GM08714 (cell line): ENCODE results near the gene HYAL3.
A peak's percentile ranks its signal among the peaks of the same experiment; 100 is the strongest.

Experiments
- H3K4me3 ChIP-seq: fragments of 200-500 bp; sonication (Bioruptor generic); 2 replicates; pipeline ENCODE4 v1.5.1; 2014; ENCODE audit warnings: mild to moderate bottlenecking, low read length, inconsistent platforms
- ZNF274 ChIP-seq: IDR thresholded peaks from 2 replicates; pipeline ENCODE4 v1.6.1; 2012; ENCODE audit warnings: mild to moderate bottlenecking, low read depth, low read length

HYAL3 gene, protein sequence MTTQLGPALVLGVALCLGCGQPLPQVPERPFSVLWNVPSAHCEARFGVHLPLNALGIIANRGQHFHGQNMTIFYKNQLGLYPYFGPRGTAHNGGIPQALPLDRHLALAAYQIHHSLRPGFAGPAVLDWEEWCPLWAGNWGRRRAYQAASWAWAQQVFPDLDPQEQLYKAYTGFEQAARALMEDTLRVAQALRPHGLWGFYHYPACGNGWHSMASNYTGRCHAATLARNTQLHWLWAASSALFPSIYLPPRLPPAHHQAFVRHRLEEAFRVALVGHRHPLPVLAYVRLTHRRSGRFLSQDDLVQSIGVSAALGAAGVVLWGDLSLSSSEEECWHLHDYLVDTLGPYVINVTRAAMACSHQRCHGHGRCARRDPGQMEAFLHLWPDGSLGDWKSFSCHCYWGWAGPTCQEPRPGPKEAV

DNA sequence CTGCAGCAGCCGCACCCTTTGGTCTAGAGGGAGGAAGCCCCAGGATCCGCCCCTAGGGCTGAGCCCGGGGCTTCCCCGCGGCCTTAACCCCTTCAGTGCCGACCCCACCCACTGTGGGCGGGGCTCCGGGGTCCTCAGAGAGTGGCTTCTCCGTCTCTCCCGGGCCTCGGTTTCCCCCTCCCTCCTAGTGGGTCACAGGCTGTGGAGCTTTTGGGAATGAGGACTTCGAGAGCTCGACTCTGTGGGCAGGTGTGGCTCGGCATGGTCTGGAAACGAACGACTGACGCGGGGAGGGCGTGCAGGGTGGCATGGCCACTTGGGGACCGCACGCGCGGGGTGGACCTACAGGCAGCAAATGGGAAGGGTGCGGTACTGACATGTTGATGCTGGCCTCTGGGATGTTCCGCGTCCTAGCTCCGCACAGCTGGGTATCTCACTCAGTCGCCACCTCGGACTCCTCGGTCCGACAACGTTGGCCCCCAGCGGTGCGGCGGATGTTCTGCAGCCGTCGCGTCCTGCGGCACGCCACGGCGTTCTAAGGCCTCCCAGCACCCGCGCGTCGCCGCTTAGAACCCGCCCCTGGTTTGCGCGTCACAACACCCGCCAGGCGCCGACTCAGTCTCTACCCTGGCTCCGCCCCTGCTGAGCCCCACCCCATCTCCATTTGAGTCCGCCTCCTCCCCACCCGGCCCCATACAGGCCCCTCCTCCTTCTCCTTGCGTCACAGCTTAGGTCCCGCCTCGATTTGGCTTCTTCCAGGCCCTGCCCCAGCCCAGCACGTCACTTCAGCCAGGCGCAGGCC, at the start of gene HYAL3, which contains the start of gene NAA80:
Gene HYAL3 (minus strand): TSS at position 570 of the 802 bp plus-strand sequence. CDS start 3,803 bp downstream, outside the sequence.
Gene NAA80 (minus strand): TSS at position 570 of the 802 bp plus-strand sequence. CDS start 1,942 bp downstream, outside the sequence.
- TF ChIP-seq ZNF274: no peak
- H3K4me3 ChIP-seq: peak within 1 kb of the TSS; percentile 69

DNA sequence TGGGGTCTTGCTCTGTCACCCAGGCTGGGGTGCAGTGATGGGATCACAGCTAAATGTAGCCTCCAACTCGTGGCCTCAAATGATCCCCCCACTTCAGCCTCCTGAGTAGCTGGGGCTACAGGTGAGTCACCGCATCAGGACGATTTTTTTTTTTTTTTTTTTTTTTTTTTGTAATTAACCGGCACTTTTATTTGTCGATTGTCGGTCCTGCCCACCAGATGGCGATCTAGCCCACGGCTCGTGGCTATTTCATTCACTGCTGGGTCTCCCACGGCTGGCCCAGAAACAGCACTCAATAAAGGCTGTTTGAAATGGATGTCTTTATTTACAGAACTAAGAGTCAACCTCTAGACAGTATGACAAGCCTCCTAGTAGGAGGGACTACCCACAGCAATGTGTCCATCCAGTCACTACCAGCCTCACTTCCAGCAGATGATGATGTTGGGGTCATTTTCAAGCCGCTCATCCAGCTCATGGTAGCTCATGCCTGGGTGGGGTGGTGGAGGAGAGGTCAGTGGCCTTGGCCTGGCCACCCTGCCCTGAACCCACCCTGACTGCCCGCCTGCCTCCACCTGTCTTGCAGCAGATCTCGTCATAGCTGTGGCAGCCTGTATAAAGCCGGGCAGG, 48.1 kb upstream of the HYAL3 start:
- no peak for TF ChIP-seq ZNF274
- no peak overlapping the region for H3K4me3 ChIP-seq

DNA sequence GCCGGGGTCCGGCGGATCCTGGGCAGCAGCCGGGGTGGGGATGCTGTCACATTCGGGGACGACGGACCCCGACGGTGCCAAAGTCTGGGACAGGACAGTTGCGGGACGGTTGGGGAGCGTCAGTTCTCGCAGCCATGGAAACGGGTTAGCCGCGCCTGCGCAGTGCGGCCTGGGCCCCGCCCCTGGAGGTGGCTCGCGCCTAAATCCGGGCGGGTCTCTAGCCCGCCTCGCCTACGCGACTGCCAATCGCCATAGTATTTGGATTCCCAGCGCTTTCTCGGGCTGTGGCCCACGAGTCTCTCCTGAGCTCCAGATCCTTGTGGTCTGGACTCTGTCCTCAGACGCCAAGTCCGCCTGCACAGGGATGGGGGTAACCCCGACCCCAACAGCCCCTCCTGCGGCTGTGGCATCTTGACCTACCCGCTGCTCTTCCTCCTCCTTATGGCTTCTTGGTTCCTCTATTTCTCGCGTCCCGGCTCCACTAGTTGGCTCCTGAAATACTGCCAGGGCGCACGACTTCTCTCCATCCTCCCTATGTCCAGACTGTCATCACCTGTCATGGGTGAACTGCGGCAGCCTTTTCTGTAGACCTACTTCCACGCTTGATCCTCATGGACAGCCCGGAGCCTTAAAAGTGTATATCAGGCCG, 46.5 kb upstream of the HYAL3 start, which contains the start of gene ZMYND10:
Gene ZMYND10 (minus strand): TSS at position 147 of the 649 bp plus-strand sequence. CDS start 153 bp downstream, outside the sequence.
- H3K4me3 ChIP-seq: peak within 1 kb of the TSS; percentile 26; the same call in 1 of the 2 replicates
- TF ChIP-seq ZNF274: no peak

DNA sequence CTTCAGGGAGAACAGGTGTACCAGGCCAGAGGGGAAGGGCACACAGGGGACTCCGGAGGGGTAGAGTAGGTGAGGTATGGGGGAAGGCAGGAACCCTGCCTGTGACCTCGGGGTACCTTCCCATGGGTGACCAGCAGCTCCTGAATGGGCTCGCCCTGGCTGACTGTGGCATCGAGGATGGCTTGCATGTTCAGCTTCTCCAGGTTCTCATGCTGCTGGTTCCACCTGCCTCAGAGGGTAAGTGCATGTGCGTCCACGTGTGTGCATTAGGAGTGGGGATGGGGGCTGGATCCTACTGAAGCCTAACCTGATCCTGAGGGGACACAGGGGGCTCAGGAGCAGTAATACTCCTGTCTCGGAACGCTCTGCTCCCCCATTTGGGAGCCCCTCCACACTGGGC, 45.8 kb upstream of the HYAL3 start:
- no peak overlapping the region for H3K4me3 ChIP-seq
- no peak for TF ChIP-seq ZNF274

DNA sequence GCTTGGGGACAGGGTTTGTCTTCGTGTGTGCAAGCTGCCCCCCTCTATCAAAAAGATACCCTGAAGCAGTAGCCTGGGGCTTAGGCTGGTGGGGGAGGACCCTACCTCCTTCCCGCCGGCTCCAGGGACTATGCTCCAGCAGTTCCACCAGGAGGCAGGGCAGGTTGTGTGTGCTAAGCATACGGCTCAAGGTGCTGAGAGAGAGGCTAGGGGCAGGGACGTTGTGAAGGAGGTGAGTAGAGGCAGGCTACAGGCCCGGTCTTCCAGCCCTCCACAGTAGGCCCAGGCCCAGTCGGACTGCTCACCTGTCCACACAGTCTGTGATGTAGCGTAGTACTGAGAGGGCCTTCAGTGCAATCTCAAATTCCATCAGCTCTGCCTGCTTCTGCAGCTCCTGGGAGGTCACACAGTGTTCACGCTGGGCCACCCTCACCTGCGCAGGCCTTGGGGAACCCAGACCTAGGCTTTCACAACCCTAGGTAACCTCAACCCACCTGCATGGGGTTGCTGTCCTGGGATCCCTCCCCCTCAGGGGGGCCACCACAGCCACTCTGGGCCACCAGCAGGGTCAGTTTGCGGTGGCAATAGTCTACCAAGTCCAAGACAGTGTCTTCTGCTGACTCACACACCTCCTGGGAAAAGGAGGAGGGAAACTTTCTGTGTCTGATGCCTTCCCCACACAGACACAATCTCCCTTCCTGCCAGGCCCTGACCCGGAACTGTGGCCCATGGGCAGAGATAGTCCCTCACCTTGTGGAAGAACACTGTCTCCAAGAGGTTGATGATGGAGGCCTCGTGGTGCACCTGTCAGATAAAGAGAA, 43.8 kb upstream of the HYAL3 start:
- no peak for TF ChIP-seq ZNF274
- no peak overlapping the region for H3K4me3 ChIP-seq

DNA sequence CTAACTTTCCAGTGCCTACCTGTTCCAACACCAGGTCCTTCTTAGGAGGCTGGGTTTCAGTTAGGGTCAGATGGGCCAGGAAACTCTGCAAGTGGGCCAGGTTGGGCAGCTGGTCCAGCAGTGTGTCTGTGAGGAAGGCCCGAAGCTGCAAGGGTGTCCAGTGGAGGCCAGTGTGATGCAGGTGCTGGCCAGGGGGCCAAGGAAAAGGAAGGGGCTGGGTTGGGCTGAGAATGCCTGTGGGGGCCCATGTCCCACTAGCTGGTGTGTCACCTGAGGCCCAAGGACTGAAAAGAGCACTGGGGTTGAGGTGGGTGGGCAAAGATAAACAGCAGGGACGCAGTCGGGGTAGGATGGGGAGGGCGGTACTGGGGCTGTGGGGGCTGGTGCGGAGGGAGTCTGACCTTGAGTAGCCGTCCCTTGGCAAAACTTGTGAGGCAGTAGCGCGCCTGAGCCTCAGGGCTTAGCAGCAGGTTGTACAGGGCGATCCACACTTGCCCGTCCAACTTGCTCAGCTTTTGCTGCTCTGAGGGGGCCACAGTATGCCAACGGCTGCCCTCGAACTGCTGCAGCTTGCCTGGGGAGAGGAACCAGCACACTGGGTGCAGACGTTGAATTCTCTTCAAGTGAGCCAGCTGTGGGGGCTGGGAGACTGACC, 42.9 kb upstream of the HYAL3 start:
- H3K4me3 ChIP-seq: no peak overlapping the region
- no peak for TF ChIP-seq ZNF274

DNA sequence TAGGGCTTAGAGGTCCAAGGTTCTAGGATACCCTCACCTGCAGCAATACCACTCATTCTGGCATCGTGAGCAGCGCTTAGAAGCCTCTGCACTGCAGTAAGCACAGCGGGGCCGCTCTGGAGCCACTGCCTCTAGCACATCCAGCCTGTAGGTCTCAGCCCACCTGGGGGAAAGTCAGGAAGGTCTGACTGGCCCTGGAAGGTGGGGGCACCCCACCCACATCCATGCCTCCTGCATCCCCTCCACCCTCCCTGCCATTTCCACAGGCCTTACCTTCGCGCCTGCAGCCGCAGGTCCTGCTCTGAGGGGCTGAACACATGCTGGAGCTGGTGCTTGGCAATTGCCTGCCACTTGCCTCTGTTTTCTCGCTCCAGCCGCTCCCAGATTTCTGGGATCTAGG, 42.3 kb upstream of the HYAL3 start:
- peak overlapping the region; percentile 70; the same call in 1 of the 2 replicates for H3K4me3 ChIP-seq
- no peak for TF ChIP-seq ZNF274

DNA sequence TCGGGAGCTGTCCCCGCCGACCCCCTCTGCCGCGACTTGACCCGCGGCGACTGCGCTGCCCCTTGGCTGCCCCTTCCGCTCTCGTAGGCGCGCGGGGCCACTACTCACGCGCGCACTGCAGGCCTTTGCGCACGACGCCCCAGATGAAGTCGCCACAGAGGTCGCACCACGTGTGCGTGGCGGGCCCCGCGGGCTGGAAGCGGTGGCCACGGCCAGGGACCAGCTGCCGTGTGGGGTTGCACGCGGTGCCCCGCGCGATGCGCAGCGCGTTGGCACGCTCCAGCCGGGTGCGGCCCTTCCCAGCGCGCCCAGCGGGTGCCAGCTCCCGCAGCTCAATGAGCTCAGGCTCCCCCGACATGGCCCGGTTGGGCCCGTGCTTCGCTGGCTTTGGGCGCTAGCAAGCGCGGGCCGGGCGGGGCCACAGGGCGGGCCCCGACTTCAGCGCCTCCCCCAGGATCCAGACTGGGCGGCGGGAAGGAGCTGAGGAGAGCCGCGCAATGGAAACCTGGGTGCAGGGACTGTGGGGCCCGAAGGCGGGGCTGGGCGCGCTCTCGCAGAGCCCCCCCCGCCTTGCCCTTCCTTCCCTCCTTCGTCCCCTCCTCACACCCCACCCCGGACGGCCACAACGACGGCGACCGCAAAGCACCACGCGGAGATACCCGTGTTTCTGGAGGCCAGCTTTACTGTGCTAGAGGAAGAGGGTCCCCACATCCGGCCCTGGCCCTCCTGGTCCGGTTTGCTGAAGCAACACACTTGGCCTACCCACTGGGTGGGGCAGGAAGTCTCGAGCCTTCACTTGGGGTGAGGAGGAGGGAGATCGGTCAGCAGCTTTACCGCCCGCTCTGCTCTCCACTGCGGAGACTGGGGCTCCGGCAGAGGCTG, 41.5 kb upstream of the HYAL3 start, which contains the start of gene RASSF1:
Gene RASSF1 (minus strand): TSS at position 389 of the 882 bp plus-strand sequence. CDS start 31 bp downstream, at position 358.
- TF ChIP-seq ZNF274: no peak
- H3K4me3 ChIP-seq: peak within 1 kb of the TSS; percentile 70; the same call in 1 of the 2 replicates

DNA sequence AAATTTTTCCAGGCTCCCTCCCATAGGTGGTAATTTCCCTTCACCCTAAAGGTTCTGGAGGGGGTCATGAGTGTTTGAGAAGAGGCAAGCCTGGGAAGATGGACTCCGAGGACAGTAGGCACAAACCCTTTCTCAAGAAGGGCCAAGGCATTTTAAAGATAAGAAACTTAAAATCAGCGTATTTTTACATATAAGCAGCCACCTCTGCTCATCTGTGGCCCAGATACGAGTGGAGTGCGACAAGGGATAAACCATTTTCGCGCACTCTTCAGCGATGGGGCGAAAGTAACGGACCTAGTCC, 40.9 kb upstream of the HYAL3 start:
- TF ChIP-seq ZNF274: no peak
- H3K4me3 ChIP-seq: peak overlapping the region; percentile 70; the same call in 1 of the 2 replicates

DNA sequence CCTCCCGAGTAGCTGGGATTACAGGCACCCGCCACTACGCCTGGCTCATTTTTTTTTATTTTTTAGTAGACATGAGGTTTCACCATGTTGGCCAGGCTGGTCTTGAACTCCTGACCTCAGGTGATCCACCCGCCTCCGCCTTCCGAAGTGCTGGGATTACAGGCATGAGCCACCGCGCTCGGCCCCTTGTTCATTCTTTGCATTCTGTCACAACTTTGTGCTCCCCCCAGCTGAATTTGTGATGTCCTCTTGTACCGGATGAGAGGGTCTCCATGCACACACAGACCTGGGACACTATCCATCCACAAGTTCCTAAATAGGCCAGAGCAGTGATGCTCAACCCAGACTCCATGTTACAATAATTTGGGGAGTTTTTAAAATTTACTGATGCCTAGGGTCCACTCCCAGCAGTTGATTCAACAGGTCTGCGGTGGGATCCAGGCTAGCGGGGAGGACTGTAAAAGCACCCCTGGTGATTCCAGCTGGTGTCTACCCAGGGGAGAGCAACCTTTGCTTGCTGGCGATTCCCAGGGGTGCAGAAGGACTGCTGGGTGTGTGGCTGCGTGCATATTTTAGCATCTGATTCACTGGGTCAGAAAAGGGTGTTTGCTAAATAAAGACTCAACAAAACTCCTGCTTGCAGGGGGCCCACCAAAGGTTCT, 40.4 kb upstream of the HYAL3 start:
- no peak for TF ChIP-seq ZNF274
- peak overlapping the region; percentile 70; the same call in 1 of the 2 replicates for H3K4me3 ChIP-seq

DNA sequence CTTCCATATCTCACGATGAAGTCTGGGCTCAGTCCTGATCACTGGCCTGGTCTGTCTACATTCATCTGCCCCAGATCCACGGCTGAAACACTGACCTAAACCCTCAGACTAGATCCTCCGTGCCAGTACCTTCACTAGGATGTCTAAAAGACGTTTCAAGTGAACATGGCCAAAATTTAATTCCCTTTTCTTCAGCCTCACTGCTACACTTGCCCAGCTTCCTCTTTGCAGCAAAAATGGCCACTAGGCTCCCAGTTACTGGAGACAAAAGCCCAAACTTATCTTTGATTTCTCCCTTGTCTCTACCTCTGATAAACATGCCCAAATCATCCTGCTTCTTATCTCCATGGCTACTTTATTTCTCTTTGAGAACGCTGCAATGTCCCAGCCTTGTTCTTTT, 39.8 kb upstream of the HYAL3 start:
- TF ChIP-seq ZNF274: no peak
- peak overlapping the region; percentile 70; the same call in 1 of the 2 replicates for H3K4me3 ChIP-seq
